ENCODE data around the gene SDHAF1.
A peak's percentile ranks its signal among the peaks of the same experiment; 100 is the strongest.
"Not testable (repeated sequence)": the region's sequence is repeated elsewhere in the genome, so short reads cannot be mapped to it uniquely, and the experiment has no call there.

The SDHAF1 gene

DNA sequence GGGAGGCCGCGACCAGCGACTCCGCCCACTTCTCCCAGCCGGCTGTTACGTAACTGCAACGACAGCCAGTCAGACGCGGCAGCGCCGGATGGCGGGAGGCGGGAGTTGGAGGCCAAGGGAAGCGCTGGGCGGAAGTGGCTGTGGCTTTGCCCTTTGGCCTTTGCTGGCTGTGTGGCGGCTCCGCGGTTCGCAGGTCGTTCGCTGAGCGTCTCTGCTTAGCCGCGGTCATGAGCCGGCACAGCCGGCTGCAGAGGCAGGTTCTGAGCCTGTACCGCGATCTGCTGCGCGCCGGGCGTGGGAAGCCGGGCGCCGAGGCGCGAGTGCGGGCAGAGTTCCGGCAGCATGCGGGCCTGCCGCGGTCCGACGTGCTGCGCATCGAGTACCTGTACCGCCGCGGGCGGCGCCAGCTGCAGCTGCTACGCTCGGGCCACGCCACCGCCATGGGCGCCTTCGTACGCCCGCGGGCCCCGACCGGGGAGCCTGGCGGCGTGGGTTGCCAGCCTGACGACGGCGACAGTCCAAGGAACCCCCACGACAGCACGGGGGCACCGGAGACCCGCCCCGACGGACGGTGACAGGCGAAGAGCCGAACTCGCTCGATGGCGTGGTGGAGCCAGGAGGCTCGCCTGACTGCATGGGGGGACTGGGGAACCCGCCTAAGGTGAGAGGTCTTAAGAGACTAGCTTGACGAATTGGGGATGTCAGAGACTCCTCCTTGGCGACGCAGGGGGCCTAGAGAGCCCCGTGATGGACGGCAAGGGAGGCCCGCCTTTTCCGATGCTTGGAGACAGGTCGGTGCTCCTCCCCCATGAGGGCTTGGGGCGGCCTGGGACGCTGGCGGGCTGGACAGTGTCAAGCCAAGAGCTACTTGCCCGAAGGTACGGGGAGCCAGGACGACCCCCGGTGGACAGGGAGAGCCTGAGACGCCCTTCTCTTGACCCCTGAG is at the start of gene SDHAF1:
SDHAF1 (plus strand) TSS at position 141 of the 946 bp plus-strand sequence; CDS start at position 228, 87 bp downstream.
- Histone ChIP-seq H3K27ac (ENCODE audit: low read length) (no peak within 1 kb of the TSS), H3K9me3 (ENCODE audit: insufficient read depth, low read depth, low read length) (no peaks in the 10 kb centered on the region), H3K9ac (ENCODE audit: low read depth, low read length) (peak within 1 kb of the TSS; percentile 76), H3K36me3 (ENCODE audit: insufficient read depth, low read depth, low read length) (no peaks in the 10 kb centered on the region), H3K4me3 (ENCODE audit: low read length) (peak within 1 kb of the TSS; percentile 90), H3K27me3 (ENCODE audit: insufficient read depth, low read length) (no peaks in the 10 kb centered on the region), H3K4me1 (ENCODE audit: insufficient read depth, low read length) (peaks cover 4% of the 10 kb centered on the region; the same call in 1 of the 2 replicates)

DNA sequence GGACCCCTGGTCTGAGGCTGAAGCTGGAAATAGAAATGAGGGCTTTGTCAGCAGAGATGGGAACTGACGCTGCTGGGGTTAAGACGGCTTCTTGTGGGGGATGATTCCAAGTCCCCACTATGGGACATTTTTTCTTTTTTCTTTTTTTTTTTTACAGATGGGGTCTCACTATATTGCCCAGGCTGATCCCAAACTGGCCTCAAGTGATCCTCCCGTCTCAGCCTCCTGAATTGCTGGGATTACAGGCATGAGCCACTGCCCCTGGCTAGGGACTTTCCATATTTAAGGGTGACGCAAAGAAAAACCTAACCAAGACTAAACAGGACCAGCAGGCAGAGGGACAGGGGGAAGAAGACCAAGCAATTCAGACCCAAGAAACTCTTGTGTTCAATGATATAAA is 48.8 kb upstream of the SDHAF1 start:
- Histone ChIP-seq H3K36me3 (ENCODE audit: insufficient read depth, low read depth, low read length) (0 out of 2 replicates have a peak, but pooled peaks cover 9% of the 10 kb centered on the region), H3K9ac (ENCODE audit: low read depth, low read length) (no peak overlapping the region), H3K4me1 (ENCODE audit: insufficient read depth, low read length) (no peaks in the 10 kb centered on the region), H3K27me3 (ENCODE audit: insufficient read depth, low read length) (no peaks in the 10 kb centered on the region), H3K9me3 (ENCODE audit: insufficient read depth, low read depth, low read length) (no peaks in the 10 kb centered on the region), H3K27ac (ENCODE audit: low read length) (no peak overlapping the region), H3K4me3 (ENCODE audit: low read length) (no peak overlapping the region)

GRCh38 chr19:35949131-35949530 is 45.9 kb upstream of the SDHAF1 start:
- Histone ChIP-seq H3K36me3 (ENCODE audit: insufficient read depth, low read depth, low read length) (no peaks in the 10 kb centered on the region), H3K4me1 (ENCODE audit: insufficient read depth, low read length) (no peaks in the 10 kb centered on the region; the same call in 1 of the 2 replicates), H3K9ac (ENCODE audit: low read depth, low read length) (no peak overlapping the region), H3K27ac (ENCODE audit: low read length) (no peak overlapping the region), H3K27me3 (ENCODE audit: insufficient read depth, low read length) (no peaks in the 10 kb centered on the region), H3K9me3 (ENCODE audit: insufficient read depth, low read depth, low read length) (no peaks in the 10 kb centered on the region), H3K4me3 (ENCODE audit: low read length) (no peak overlapping the region)

DNA sequence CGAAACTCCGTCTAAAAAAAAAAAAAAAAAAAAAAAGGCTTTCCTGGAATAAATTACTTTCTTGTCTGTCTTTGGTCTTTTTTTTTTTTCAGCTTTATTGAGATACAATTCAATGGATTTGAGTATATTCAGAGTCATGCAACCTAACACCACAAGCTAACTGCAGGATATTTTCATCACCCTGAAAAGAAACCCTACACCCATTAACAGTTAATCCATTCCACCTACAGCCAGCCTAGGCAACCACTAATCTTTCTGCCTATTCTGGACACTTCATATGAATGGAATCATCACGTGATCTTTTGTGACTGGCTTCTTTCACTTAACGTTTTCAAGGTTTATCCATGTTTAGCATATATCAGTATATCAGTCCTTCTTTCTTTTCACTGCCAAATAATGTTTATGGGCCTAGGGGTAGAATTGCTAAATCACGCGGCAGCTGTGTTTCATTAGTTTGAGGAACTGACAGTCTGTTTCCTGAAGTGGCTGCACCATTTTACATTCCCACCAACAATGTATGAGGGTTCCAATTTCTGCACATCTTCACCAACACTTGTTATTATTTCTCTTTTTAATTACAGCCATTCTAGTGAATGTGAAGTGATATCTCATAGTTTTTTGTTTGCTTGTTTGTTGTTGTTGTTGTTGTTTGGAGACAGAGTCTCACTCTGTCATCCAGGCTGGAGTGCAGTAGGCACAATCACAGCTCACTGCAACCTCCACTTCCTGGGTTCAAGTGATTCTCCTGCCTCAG is 38.9 kb upstream of the SDHAF1 start:
- H3K9ac ChIP-seq (ENCODE audit: low read depth, low read length) = no peak overlapping the region
- H3K9me3 ChIP-seq (ENCODE audit: insufficient read depth, low read depth, low read length) = no peaks in the 10 kb centered on the region
- H3K4me3 ChIP-seq (ENCODE audit: low read length) = no peak overlapping the region
- H3K27ac ChIP-seq (ENCODE audit: low read length) = no peak overlapping the region
- H3K36me3 ChIP-seq (ENCODE audit: insufficient read depth, low read depth, low read length) = no peaks in the 10 kb centered on the region
- peaks cover 46% of the 10 kb centered on the region for H3K27me3 ChIP-seq (ENCODE audit: insufficient read depth, low read length)
- no peaks in the 10 kb centered on the region; the same call in 1 of the 2 replicates for H3K4me1 ChIP-seq (ENCODE audit: insufficient read depth, low read length)

GRCh38 chr19:35957411-35957810 is 37.6 kb upstream of the SDHAF1 start:
- peaks cover 54% of the 10 kb centered on the region for H3K27me3 ChIP-seq (ENCODE audit: insufficient read depth, low read length)
- not testable (repeated sequence) for H3K36me3 ChIP-seq (ENCODE audit: insufficient read depth, low read depth, low read length); H3K4me3 ChIP-seq (ENCODE audit: low read length); H3K27ac ChIP-seq (ENCODE audit: low read length); H3K9ac ChIP-seq (ENCODE audit: low read depth, low read length); H3K9me3 ChIP-seq (ENCODE audit: insufficient read depth, low read depth, low read length); H3K4me1 ChIP-seq (ENCODE audit: insufficient read depth, low read length)

DNA sequence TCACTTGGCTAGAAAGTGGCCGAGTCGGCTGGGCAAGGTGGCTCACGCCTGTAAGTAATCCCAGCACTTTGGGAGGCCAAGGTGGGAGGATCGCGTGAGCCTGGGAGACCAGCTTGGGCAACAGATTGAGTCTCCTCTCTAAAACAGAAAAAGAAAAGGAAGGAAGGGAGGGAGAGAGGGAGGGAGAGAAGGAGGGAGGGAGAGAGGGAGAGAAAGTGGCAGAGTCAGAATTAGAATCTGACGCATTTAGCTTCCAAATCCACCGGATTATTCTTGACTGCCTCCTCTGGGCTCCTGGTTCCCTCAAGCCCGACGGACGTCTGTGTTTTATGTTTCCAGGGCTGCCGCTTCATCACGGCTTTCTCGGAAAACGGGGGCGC is 36.3 kb upstream of the SDHAF1 start:
- Histone ChIP-seq H3K27me3 (ENCODE audit: insufficient read depth, low read length) (peaks cover 63% of the 10 kb centered on the region), H3K9ac (ENCODE audit: low read depth, low read length) (no peak overlapping the region), H3K36me3 (ENCODE audit: insufficient read depth, low read depth, low read length) (no peaks in the 10 kb centered on the region), H3K4me1 (ENCODE audit: insufficient read depth, low read length) (no peaks in the 10 kb centered on the region), H3K4me3 (ENCODE audit: low read length) (peak overlapping the region; percentile 40; the same call in 1 of the 2 replicates), H3K9me3 (ENCODE audit: insufficient read depth, low read depth, low read length) (no peaks in the 10 kb centered on the region), H3K27ac (ENCODE audit: low read length) (no peak overlapping the region)

DNA sequence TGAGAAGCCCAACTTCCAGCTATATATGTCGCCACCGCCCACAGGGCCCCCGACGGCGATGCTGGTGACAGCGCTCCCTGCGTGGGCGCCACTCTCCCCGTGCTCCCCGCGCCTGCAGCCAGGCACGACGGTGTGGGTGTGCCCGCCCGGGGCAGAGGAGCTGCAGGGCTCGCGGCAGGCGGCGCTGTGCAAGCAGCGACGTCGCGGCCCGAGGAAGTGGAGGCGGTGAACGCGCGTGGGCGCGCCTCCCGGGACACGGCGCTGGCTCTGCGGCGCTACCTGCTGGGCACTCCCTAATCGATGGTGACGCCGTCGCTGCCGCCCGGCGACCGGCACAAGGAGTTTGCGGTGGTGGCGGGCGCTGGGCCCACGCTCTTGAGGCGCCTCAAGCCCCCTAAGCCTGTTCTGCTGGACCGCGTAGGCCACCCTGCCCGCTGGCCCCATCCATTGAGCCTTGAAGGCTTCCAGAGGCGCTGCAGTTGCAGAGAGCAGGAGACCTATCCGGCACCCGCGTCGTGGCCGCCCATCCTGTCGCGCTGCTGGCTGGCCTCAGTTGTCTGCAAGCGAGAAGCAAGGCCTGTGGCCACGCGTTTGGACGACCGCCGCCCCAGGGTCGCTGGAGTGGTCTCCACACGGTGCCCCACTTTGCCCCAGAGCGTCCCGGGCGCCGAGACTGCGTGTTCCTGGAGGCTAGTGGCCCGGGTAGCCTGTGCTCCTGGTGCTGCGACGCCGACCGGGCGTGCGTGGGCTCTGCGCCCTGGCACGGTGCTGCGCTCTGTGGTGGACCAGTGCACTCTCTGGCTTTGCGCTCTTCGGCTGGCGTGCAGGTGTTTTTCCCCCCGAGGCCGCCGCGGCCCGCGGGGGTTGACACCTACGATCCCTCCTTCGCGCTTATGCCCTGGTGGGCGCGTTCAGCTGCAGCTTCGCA is 35.7 kb upstream of the SDHAF1 start:
- peak overlapping the region; percentile 40; the same call in 1 of the 2 replicates for H3K4me3 ChIP-seq (ENCODE audit: low read length)

DNA sequence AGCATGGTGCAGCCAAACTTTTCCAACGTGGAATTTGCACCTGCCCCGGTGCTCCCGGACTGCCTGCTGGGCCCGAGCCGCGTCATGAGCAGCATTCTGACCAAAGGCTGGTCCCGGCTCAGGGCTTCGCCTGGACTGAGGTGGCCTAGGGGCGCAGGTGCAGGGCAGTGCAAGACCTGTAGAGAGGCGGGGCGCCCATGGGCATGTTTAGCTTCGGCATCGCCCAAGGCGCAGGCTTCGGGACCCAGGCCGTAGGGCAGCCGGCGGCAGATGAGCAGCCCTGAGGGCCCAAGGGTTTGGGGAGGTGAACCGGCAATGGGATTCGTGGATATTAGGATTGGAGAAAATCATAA is 35.0 kb upstream of the SDHAF1 start:
- Histone ChIP-seq H3K4me3 (ENCODE audit: low read length) (peak overlapping the region; percentile 40; the same call in 1 of the 2 replicates), H3K9ac (ENCODE audit: low read depth, low read length) (no peak overlapping the region), H3K36me3 (ENCODE audit: insufficient read depth, low read depth, low read length) (no peaks in the 10 kb centered on the region), H3K27ac (ENCODE audit: low read length) (no peak overlapping the region), H3K27me3 (ENCODE audit: insufficient read depth, low read length) (peaks cover 63% of the 10 kb centered on the region), H3K9me3 (ENCODE audit: insufficient read depth, low read depth, low read length) (no peaks in the 10 kb centered on the region), H3K4me1 (ENCODE audit: insufficient read depth, low read length) (no peaks in the 10 kb centered on the region)

More for the DNA sequence above, 35.7 kb upstream of the SDHAF1 start:
- Histone ChIP-seq H3K27ac (ENCODE audit: low read length) (no peak overlapping the region), H3K4me1 (ENCODE audit: insufficient read depth, low read length) (no peaks in the 10 kb centered on the region), H3K36me3 (ENCODE audit: insufficient read depth, low read depth, low read length) (no peaks in the 10 kb centered on the region), H3K27me3 (ENCODE audit: insufficient read depth, low read length) (peaks cover 63% of the 10 kb centered on the region), H3K9ac (ENCODE audit: low read depth, low read length) (no peak overlapping the region), H3K9me3 (ENCODE audit: insufficient read depth, low read depth, low read length) (no peaks in the 10 kb centered on the region)

DNA sequence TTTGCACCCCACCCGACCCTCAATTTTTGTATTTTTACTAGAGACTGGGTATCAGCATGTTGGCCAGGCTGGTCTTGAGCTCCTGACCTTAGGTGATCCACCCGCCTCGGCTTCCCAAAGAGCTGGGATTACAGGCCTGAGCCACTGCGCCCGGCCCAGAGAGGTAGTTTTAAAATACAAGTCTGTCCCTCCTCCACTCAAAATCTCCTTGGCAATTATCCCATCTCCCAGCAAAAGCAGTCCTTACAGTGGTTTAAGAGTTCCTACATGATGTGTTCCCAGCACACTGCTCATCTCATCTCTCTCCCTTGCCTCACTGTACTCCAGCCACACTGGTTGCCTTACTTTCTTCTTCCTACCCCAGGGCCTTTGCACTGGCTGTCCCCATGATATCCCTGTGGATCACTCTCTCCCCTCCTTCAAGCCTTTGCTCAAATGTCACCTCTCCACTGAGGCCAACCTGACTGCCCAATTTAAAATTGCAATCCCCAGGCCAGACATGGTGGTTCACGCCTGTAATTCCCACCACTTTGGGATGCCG is 34.5 kb upstream of the SDHAF1 start:
- H3K27me3 ChIP-seq (ENCODE audit: insufficient read depth, low read length) = peaks cover 63% of the 10 kb centered on the region
- no peak overlapping the region for H3K4me3 ChIP-seq (ENCODE audit: low read length)

GRCh38 chr19:35963514-35963913 is 31.5 kb upstream of the SDHAF1 start:
- Histone ChIP-seq H3K9me3 (ENCODE audit: insufficient read depth, low read depth, low read length) (no peaks in the 10 kb centered on the region), H3K36me3 (ENCODE audit: insufficient read depth, low read depth, low read length) (no peaks in the 10 kb centered on the region), H3K9ac (ENCODE audit: low read depth, low read length) (no peak overlapping the region), H3K27me3 (ENCODE audit: insufficient read depth, low read length) (peaks cover 43% of the 10 kb centered on the region), H3K4me1 (ENCODE audit: insufficient read depth, low read length) (no peaks in the 10 kb centered on the region), H3K4me3 (ENCODE audit: low read length) (no peak overlapping the region), H3K27ac (ENCODE audit: low read length) (no peak overlapping the region)

More for the DNA sequence above, 34.5 kb upstream of the SDHAF1 start:
- Histone ChIP-seq H3K9me3 (ENCODE audit: insufficient read depth, low read depth, low read length) (no peaks in the 10 kb centered on the region), H3K4me1 (ENCODE audit: insufficient read depth, low read length) (no peaks in the 10 kb centered on the region), H3K9ac (ENCODE audit: low read depth, low read length) (no peak overlapping the region), H3K27ac (ENCODE audit: low read length) (no peak overlapping the region), H3K36me3 (ENCODE audit: insufficient read depth, low read depth, low read length) (no peaks in the 10 kb centered on the region)

DNA sequence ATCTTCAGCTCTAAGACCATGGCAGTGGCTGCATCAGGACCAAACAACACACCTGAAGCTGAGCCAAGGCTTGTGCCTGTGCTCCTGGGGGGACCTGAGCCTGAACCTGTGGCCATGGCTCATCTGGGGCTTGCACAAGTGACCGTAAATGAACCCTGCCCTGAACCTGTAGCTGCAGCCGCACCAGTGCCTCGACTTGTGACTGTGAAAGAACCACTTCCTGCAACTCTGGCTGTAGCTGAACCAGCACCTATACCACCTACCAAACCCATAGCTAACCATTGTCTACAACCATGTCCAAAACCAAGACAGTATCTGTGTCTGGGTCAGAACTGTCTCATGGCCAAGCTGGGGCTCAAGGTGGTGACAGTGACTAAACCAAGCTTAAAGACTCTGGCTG is 28.2 kb upstream of the SDHAF1 start:
- Histone ChIP-seq H3K4me3 (ENCODE audit: low read length) (no peak overlapping the region), H3K27me3 (ENCODE audit: insufficient read depth, low read length) (peaks cover 11% of the 10 kb centered on the region), H3K36me3 (ENCODE audit: insufficient read depth, low read depth, low read length) (no peaks in the 10 kb centered on the region), H3K4me1 (ENCODE audit: insufficient read depth, low read length) (no peaks in the 10 kb centered on the region), H3K9me3 (ENCODE audit: insufficient read depth, low read depth, low read length) (no peaks in the 10 kb centered on the region), H3K27ac (ENCODE audit: low read length) (no peak overlapping the region), H3K9ac (ENCODE audit: low read depth, low read length) (no peak overlapping the region)

Measured in iPS-20b (cell line).